ENCODE data around the gene CRIM1. TPM values are rescaled to one million over a fixed set of nuclear protein-coding genes. Genes with fewer than 3 reads are reported as not detected.

The CRIM1 gene
- total and polyA plus RNA-seq, 2 of the 8 experiments (the other 6 are each of a cell fraction or from before 2014, with no cell fraction given) = 9.4 to 28.4 TPM

DNA sequence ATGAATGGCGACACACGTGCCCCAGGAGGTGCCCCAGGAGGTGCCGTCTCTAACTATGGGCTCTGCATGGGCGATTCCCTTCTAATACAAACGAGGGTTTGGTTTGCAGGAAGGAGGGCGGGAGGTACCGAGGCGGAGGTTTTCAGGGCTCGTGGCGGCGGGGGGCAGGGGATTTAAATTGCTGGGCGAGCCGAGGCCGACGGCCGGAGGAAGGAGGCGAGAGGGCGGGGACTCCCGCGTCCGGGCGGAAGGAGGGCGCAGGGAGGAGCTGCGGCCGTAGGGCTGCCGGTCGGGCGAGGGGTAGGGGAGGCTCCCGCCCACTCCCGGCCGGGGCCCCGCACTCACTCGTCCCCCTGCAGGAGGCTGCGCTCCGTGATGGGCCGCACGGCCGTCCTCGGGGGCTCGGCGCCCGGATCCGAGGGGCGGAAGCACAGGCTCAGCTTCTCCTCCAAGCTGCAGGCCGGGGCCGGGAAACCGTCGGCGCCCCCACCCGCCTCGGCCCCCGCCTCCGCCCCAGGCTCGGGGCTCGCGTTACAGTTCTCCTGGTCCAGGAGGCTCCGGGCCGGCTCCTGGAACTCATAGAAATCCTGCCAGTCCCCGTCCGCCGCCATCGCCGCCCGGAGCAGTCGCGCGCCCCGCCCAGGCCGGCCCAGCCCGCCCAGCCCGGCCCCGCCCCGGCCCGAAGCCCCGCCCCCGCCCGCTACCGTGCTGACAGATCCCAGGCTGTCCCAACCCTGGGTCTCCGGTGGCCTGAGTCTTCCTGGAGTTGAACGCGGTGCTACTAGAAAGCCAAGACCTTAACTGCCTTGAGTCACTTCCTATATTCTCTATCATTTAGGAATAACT, 242.2 kb downstream of the CRIM1 start, which contains the start of gene FEZ2 (continued):
- TF ChIP-seq SP4 (IDR thresholded peaks at IDR 0.05; ENCODE audit: low read length) (no peak), BCL11A (IDR thresholded peaks at IDR 0.05; ENCODE audit: low read depth in 2 of 2, low read length in 2 of 2) (no peak), JUND (IDR thresholded peaks at IDR 0.05; ENCODE audit: low read length) (no peak), POLR2AphosphoS5 (IDR thresholded peaks at IDR 0.05; ENCODE audit: low read depth, low read length) (peak; percentile 67)
- TF ChIP-seq, protein P1, sequence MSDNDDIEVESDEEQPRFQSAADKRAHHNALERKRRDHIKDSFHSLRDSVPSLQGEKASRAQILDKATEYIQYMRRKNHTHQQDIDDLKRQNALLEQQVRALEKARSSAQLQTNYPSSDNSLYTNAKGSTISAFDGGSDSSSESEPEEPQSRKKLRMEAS (IDR thresholded peaks at IDR 0.05) = peak; percentile 86
- TF ChIP-seq, protein P2, sequence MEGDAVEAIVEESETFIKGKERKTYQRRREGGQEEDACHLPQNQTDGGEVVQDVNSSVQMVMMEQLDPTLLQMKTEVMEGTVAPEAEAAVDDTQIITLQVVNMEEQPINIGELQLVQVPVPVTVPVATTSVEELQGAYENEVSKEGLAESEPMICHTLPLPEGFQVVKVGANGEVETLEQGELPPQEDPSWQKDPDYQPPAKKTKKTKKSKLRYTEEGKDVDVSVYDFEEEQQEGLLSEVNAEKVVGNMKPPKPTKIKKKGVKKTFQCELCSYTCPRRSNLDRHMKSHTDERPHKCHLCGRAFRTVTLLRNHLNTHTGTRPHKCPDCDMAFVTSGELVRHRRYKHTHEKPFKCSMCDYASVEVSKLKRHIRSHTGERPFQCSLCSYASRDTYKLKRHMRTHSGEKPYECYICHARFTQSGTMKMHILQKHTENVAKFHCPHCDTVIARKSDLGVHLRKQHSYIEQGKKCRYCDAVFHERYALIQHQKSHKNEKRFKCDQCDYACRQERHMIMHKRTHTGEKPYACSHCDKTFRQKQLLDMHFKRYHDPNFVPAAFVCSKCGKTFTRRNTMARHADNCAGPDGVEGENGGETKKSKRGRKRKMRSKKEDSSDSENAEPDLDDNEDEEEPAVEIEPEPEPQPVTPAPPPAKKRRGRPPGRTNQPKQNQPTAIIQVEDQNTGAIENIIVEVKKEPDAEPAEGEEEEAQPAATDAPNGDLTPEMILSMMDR (IDR thresholded peaks at IDR 0.05; ENCODE audit: control extremely low read depth in 1 of 3, insufficient read depth in 1 of 3, low read depth in 1 of 3, low read length in 3 of 3) = no peak

Other genes starting within 250 kb of the CRIM1 start
- 13.8 and 16.4 TPM in 2 replicates for gene FEZ2, start 242.4 kb downstream of the CRIM1 start, total RNA-seq (2021; fragmentation: NEBNext Ultra II Directional; extraction: Animal tissue kit (Norgen Biotek cat#: 25700))
- 4.6 and 7.5 TPM in 2 replicates for gene FEZ2, start 242.4 kb downstream of the CRIM1 start, polyA plus RNA-seq (2011; rRNA removed)